Measurements from ENCODE around the gene DISP3. TPM values are rescaled to one million over a fixed set of nuclear protein-coding genes. Genes with fewer than 3 reads are reported as not detected.

Gene DISP3
- total RNA-seq, 1 donor from 2014 or later, result 4.7 TPM

- Mint-ChIP-seq H3K27me3 (peaks cover 19% of the 10 kb centered on the region), H3K27ac (no peak overlapping the region), H3K4me3 (no peak overlapping the region), H3K36me3 (no peaks in the 10 kb centered on the region), H3K9me3 (no peaks in the 10 kb centered on the region), H3K4me1 (ENCODE audit: unreplicated experiment) (no peaks in the 10 kb centered on the region)
- no peak for DNase-seq (ENCODE audit: extremely low spot score, unreplicated experiment)
- TF ChIP-seq CTCF (conservative IDR thresholded peaks at IDR 0.05), result no peak
Observed at GRCh38 chr1:11536573-11537379, 57.8 kb downstream of the DISP3 start.

DNA sequence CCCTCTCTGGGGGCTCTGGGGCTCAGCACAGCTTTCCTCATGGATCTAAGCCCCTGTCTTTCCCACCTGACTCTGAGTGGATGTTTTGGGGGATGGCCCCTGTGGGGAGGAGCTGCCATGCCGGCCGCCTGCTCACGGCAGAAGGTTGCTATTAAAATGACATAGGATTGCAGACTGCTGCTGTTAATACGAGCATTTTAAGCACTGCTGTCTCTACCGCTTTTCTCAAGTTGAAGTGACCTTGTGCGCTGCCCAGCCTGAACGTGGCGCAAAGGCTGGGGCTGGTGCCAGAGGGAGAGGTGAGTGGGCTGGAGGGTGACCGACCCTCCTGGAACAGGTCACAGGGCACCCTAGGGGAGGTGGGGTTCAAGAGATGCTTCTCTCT lies 58.4 kb downstream of the DISP3 start:
- Mint-ChIP-seq H3K27ac (no peak overlapping the region), H3K9me3 (no peaks in the 10 kb centered on the region), H3K4me3 (no peak overlapping the region), H3K27me3 (peaks cover 23% of the 10 kb centered on the region), H3K36me3 (no peaks in the 10 kb centered on the region), H3K4me1 (ENCODE audit: unreplicated experiment) (no peaks in the 10 kb centered on the region)
- no peak for TF ChIP-seq CTCF (conservative IDR thresholded peaks at IDR 0.05)
- DNase-seq (ENCODE audit: extremely low spot score, unreplicated experiment), result no peak

- Mint-ChIP-seq H3K36me3 (no peaks in the 10 kb centered on the region), H3K4me3 (no peak overlapping the region), H3K9me3 (no peaks in the 10 kb centered on the region), H3K4me1 (ENCODE audit: unreplicated experiment) (no peaks in the 10 kb centered on the region), H3K27ac (no peak overlapping the region), H3K27me3 (peaks cover 26% of the 10 kb centered on the region)
- TF ChIP-seq CTCF (conservative IDR thresholded peaks at IDR 0.05), result no peak
- DNase-seq (ENCODE audit: extremely low spot score, unreplicated experiment), result no peak
Observed at GRCh38 chr1:11537854-11538591, 59.1 kb downstream of the DISP3 start.

DNA sequence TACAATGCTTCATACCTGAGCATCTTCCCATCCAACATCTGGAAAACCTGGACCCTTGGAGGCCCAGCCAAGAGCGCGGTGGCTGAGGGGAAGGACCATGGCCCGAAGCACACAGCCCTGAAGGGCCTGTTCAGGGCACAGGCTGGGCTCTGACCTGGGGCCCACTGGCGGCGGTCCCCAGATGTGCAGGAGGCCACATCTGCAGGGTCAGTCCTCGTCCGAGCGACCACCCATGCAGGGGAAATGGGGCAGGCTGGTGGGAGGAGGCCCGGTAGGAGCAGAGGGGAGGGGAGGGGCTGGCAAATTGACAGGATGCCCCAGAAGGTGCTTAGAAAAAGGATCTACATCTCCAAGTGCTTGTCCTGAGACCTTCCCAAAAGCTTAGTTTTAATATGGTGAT lies 59.9 kb downstream of the DISP3 start:
- Mint-ChIP-seq H3K27ac (no peak overlapping the region), H3K4me1 (ENCODE audit: unreplicated experiment) (no peaks in the 10 kb centered on the region), H3K36me3 (no peaks in the 10 kb centered on the region), H3K27me3 (peaks cover 26% of the 10 kb centered on the region), H3K9me3 (no peaks in the 10 kb centered on the region), H3K4me3 (no peak overlapping the region)
- DNase-seq (ENCODE audit: extremely low spot score, unreplicated experiment), result no peak
- no peak for TF ChIP-seq CTCF (conservative IDR thresholded peaks at IDR 0.05)

DNA sequence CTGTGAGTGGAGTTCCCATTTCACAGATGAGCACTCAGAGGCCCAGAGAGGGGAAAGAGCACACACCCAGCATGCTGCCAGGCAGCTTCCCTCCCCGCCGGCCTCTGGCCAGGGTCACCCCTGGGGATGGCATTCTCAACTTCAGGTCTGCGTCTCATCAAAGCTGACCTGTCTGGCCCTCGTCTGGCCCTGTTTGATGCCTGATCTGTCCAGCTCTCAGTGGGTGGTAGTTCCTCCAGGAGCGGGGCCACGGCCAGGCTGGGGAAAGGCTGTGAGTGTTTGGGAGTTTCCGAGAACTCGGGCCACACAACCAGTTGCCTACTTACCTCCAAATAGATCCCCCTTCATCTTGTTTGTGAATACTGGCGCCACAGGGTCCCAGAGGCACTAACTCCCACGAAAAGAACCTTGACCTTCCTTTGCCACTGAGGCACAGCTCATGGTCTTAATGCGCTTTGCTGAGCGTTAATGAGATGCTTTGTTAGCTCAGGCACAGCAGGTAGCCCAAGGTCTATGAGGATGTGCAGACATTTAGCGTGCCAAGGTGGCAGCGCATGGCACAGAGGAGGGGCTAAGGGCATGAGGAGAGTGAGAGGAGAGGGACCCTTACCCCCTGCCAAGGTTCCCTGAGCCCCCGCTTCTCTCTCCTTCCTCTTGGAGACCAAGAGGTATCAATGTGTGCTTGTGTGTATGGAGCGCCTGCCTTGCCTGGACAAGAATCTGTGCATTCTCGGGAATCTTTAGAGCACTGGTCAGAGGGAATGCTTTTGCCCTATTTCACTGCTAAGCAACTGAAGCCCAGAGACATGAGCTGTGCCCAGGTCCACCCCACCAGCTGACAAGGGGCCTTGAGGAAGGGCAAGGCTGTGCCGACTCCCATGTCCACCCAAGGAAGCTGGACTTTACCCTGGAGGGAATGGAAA lies 61.2 kb downstream of the DISP3 start:
- Mint-ChIP-seq H3K27me3 (peaks cover 32% of the 10 kb centered on the region), H3K4me3 (no peak overlapping the region), H3K4me1 (ENCODE audit: unreplicated experiment) (no peaks in the 10 kb centered on the region), H3K9me3 (no peaks in the 10 kb centered on the region), H3K27ac (no peak overlapping the region), H3K36me3 (no peaks in the 10 kb centered on the region)
- no peak for TF ChIP-seq CTCF (conservative IDR thresholded peaks at IDR 0.05)
- DNase-seq (ENCODE audit: extremely low spot score, unreplicated experiment), result no peak
